Erythroblast (primary cell): Measurements from ENCODE around the gene FAIM.

Source experiments
- GATA1 ChIP-seq: IDR thresholded peaks from 2 replicates; pipeline ENCODE4 v1.6.1; 2011; ENCODE audit warnings: low read depth, mild to moderate bottlenecking, control low read depth, low read length, moderate library complexity
- POLR2A ChIP-seq: IDR thresholded peaks from 2 replicates; pipeline ENCODE4 v1.6.1; 2011; ENCODE audit warnings: mild to moderate bottlenecking, low read length

- TF ChIP-seq POLR2A (no peak), GATA1 (no peak)
These were observed 21.2 kb upstream of the FAIM start for GRCh38 chr3:138587374-138587773.
